ENCODE results near the gene PLBD2.

- TF ChIP-seq CTCF (IDR thresholded peaks at IDR 0.05): no peak
- TF ChIP-seq EP300 (IDR thresholded peaks at IDR 0.05): no peak
These were observed 6.3 kb downstream of the PLBD2 start for GRCh38 chr12:113364698-113365097.
